HG02870 (cell line): ENCODE results near the gene MIEN1.
"Not testable (repeated sequence)": the region's sequence is repeated elsewhere in the genome, so short reads cannot be mapped to it uniquely, and the experiment has no call there.

Experiments used
- ATAC-seq: cut with Tn5 transposase; IDR thresholded peaks from one replicate; pipeline ENCODE4 v1.9.1; 2021; ENCODE audit warnings: mild to moderate bottlenecking, moderate library complexity; ENCODE audit not compliant: unreplicated experiment

MIEN1 gene

DNA sequence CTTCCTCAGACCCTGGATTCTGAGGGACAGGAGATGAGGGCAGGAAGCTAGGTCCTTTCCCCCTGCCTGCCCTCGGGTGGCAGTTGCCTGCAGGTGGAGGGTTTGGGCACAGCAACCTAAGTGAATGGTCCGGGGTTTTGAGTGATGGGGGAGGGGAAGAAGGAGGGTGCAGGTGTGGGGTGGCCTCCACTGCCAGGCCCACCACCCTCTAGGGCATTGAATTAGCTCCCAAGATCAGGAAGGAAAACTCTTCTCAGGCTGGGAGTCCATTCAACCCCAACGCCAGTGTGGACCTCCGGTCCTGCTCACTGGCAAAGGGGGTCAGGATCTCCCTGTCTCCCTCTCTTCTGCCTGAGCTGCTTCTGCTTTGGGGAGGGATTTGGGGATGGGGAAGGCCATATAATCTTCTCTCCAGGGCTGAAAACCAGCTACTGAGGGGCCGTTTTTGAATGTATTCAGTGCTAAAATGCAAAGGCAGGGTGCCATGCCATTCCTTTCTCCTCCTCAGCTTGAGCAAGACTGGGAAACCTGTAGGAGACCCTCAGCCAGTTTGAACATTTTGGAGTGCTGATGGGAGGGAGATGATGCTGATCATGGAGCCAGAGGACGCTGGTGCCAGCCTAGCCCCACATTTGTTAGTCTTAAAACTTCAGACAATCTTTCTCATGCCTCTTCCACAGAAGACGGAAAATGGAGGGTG is 26.2 kb upstream of the MIEN1 start:
- ATAC-seq, result no peak

DNA sequence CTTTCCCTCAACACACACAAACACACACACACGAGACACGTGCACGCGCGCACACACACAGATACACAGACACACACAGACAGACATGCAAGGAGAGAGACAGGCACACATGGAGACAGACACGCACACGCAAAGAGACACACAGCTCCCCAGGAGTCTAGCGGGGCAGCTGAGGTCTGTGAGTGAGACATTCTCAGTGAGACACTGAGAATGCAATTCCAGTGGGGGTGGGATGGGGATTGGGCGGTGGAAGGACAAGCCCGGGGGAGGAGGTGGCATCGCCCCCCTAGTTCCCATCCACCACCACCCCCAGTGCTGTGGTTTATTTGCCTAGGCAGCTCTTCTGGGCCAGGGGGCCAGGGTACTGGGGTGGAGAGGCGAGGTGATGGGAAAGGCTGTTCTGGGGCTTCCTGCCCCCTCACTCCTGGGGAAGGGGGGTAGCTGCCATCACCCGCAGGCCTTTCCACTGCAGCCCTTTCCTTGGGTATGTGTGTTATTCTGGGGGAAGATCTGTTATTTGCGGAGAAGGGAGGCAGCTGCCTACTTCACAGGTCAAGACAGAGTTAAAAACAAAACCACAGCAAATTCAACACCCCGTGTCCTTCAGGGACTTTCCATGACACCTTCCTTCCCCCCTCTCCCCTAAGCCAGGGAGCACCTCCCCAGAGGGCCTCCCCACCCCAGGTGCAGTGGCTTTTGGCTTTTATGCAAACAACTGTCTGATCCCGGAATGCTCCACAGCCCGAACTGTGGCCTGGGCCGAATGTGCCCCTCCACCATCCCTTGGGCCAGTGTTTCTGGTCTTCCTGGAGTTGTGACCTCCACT is 25.4 kb upstream of the MIEN1 start:
- peak; percentile 25 for ATAC-seq

DNA sequence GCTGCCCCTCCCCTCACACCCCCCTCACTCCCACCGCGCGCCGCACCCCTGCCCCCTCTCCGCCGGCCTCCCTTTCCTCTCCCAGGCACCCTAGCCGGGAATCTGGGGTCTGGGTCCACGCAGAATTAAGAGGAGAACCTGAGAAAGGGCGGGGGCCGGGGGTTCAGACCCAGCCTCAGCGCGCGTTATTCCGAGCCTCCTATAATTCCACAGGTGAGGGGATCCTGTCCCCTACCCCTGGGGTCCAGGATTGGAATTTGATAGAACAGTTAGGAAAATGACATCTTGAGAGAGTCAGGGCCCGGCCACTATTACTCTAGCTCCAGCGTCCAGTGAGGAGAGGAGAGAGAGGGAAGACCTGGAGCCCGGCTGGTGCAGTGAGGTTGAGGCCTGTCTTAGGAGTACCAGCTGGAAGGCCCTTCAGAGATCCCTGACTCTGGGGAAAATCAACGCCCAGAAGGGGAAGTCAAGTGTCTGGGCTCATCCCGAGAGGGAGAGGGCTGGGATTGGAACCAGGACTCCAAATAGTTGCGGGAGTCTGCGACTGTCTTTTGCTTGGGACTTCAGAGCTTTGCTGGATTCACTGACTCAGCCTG is 24.7 kb upstream of the MIEN1 start:
- no peak for ATAC-seq

DNA sequence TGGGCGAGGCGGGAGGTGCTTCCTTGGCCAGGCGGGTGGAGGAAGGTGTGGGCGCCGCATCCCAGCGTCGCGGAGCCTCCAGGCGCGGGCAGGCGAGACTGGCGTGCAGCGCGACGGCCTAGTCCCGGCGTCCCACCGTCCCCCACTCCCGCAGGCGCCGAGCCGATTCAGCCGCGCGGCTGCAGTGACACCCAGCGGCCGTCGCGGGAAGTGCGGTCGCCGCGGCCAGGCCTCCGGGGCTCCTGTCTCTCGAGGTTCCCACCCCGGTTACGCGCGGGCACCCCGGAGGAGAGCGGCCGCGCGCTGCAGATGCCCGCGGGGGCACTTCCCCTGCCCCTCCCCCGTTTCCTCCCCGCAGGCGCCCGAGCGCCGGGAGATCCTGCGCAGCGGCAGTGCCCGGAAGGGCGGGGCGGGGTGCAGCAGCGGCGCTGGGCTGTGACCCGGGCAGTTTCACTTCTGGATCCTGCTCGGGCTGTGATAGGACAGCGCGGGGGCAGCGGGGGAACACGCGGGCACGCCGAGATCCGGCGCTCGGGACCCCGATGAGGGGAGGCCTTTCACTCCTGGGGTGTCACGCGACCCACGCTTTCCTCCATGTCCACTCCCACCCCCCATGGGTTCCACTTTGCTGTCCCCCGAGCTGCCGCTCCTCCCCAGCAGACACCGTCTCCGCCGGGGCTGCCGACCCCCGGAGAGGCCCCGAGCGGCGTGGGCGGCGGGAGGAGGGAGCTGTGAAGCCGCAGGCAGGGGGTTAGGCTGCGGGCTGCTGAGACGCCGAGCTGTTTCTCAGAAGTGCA is 24.0 kb upstream of the MIEN1 start:
- ATAC-seq, result peak; percentile 49

DNA sequence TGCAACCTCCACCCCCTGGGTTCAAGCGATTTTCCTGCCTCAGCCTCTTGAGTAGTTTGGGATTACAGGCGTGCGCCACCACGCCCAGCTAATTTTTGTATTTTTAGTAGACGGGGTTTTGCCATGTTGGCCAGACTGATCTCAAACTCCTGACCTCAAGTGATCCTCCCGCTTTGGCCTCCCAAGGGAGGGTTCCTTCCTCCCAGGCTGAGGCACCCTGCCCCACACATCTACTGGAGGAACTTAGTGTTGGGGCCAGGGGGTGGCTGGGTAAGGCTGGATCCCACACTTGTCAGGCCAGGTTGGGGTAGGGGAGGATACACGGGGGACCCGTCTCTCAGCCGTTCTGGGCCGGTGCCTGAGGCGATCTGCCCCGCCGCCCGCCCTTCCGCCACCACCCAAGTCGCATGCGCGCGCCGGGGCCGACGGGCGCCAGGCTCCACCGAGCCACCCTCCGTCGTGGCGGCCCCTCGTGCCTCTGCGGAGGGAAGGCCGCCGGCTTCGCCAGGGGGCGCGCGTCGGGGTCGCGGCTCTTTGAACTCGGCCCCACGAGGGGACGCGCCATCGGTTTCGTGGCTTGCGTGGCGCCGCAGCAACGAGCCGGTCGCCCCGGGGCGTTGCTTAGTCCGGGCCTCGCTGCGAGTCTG is 23.3 kb upstream of the MIEN1 start:
- peak; percentile 7 for ATAC-seq

DNA sequence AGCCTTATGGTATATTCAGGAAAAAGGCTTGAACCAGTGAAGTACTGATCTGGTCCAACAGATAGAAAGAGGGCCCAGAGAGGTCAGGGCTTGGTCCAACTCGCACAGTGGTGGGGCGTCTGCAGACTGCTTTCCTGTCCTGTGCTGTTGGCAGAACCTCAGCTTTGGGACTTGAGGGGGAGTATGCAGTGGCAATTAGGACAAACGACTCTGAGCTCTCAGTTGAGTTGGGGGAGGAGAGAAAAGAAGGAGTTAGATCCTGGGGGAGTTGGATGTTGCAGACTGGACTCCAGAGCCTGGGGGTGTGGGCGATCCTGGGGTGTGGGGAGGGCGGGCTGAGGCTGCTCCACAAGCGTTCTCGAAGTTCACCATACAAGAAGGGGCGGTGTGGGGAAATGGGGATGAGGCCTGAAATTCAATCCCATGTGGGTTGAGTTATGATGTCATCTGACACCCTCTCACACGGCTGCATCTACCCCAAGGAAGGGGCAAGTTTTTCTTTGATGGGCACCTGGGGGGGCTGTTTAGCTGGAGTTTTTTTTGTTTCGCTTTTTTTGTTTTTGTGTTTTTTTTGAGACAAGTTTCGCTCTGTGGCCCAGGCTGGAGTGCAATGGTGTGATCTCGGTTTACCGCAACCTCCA is 22.0 kb upstream of the MIEN1 start:
- ATAC-seq, result no peak

DNA sequence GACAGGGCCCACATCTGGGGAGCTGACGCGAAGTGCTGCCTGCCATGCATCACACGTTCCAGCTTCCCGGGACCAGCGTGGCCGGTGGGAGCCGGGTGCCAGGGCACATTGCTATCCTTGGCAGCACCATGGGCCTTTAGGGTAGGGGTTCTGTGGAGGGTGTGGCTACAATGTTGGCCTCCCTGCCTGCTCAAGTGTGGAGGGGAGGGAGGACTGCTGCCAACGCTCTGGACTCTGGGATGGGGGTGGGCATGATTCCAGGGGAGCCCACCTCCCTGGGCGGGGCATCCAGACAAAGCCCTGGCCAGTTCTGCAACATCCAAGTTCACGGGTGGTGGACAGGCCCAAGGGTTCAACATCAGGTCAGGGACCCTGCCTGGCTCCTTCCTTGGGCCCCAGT is 21.3 kb upstream of the MIEN1 start:
- no peak for ATAC-seq

DNA sequence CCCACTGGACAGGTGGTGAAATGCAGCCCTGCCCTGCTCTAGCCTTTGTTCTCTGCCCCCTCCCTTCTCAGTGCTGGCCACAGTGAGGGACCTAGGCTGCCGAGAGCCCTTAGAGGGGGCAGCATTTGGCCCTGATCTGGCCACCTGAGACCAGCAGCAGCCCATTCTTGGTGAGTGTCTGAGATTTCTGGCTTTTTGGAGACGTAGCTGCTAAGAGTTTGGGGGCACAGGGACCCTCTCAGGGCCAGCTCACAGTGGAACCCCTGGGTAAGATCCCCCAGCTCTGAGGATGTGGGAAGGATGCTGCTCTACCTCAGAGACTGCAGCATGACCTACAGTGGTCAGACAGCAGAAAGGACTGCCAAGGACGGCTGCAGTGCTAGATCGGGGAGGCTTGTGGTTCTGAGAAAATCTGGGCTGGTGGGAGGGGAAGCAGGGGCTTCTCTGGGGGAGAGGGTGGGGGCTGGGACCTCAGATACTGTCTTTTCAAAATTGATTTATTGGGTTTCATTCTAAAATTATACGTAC is 20.7 kb upstream of the MIEN1 start:
- no peak for ATAC-seq

DNA sequence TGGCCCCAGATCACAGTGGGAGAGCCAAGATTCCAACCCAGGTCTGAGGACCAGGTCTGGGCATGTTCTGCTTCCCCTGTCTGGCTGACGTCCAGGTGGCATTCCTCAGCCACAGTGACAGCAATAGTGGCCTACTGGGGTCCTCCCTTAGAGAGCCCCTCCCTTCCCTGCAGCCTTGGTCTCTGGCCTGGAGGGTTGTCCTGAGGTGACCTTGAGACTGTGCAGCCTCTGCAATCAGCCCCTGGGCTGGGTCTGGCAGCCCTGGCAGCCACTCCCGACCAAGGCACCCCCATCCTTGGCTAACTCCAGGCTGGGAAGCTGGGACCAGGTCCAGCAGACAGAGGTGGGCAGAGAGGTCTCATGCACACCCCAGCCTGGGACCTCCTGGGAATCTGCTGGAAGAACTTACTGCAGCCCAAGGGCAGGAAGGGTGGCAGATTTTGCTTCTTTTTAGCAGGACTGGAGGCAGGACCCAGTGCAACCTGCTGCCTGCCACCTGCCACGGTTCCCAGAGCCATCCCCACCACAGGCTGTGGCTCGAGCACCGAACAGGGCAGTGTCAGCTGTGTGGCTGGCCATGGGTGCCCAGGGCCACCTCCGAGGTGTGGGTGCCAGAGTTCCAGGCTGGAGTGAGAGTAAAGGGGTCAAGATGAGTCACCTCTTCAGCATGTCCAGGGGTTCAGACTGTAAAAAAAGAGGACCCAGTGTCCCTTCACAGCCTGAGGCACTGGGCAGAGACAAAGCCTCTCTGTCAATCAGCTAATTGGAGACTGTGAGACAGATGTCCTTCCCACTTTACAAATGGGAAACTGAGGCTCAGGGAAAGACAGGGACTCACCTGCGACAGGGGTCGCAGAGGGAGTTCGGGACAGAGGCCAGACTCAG is 20.0 kb upstream of the MIEN1 start:
- no peak for ATAC-seq

DNA sequence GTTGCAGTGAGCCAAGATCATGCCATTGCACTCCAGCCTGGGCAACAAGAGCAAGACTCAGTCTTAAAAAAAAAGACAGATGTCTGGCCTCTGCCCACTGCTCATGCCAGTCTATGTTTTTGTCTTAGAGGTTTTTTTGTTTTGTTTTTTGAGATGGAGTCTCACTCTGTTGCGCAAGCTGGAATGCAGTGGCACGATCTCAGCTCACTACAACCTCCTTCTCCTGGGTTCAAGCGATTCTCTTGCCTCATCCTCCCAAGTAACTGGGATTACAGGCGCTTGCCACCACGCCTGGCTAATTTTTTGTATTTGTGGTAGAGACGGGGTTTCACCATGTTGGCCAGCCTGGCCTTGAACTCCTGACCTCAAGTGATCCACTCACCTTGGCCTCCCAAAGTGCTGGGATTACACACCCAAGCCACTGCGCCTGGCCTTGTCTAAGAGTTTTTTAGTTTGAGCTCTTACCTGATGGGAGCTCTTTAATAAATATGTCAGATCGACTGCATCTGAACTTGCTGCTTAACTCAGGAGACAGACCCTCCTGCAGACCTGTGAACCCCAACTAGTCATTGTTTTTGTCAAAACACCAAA is 18.2 kb upstream of the MIEN1 start:
- ATAC-seq, result not testable (repeated sequence)

DNA sequence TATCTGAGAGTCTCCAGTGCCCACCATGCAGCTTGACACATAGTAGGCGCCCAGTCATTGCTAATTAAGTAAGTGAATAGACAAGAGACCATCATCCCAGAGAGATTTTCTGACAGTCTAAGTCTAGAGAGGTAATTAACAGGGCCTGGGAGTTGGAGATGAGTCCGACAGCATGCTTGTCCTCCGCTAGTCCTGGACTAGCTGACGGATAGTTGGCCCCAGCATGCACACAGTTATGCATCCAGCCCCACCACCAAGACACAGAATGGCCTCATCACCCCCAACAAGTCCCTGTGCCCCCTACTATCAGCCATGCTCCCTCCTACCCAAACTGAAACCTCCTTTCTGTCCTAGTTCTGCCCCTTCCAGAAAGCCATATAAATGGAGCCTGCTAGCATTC is 17.4 kb upstream of the MIEN1 start:
- ATAC-seq, result no peak

DNA sequence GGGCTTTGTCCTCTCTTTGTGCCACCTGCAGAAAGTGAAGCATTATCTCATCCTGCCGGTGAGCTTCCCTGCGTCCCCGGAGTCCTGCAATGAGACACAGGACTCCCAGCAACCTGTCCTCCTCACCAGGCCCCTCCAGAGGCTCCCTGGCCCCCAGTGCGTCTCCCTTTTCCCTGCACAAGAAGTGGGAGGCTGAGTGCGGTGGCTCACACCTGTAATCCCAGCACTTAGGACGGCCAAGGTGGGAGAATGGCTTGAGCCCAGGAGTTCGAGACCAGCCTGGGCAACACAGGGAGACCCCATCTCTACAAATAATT is 15.8 kb upstream of the MIEN1 start:
- ATAC-seq, result no peak

DNA sequence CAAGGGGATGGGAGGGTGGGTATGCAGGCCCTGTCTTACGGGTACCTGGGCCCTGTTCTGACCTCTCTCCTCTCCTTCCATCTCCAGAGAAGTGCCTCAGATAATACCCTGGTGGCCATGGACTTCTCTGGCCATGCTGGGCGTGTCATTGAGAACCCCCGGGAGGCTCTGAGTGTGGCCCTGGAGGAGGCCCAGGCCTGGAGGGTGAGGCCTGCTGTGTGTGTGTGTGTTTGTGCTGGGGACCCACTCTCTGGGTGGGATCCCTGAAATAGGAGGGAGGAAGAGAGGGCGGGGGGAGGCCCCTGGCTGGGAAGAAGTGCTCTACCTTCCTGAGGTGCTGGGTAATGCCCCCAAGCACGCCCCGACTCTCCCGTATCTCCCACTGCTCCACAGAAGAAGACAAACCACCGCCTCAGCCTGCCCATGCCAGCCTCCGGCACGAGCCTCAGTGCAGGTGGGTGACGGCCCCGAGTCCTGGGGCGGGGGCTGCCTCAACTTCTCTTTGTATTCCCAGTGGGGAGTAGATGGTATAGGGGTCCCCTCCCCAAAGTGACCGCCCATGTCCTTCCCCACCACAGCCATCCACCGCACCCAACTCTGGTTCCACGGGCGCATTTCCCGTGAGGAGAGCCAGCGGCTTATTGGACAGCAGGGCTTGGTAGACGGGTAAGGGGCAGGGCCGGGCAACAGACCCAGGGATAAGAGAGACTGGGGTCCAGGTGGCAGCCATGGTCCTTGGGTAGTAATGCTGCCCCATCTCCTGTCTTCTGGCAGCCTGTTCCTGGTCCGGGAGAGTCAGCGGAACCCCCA is 15.2 kb upstream of the MIEN1 start:
- ATAC-seq, result no peak

DNA sequence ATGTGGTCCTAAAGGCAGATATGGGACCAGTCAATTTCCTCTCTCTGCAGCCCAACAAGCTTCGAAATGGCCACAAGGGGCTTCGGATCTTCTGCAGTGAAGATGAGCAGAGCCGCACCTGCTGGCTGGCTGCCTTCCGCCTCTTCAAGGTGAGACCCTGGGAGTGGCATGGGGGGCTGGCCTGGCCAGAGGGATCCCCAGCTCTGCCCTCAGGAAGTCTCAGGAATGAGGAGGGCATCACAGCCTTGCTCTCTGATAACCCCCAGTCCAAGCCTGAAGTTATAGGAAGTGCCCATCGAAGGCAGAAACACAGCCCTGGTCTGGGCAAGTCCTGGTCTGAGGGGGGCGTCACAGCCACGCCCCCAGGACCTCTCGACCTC is 14.5 kb upstream of the MIEN1 start:
- ATAC-seq, result no peak

DNA sequence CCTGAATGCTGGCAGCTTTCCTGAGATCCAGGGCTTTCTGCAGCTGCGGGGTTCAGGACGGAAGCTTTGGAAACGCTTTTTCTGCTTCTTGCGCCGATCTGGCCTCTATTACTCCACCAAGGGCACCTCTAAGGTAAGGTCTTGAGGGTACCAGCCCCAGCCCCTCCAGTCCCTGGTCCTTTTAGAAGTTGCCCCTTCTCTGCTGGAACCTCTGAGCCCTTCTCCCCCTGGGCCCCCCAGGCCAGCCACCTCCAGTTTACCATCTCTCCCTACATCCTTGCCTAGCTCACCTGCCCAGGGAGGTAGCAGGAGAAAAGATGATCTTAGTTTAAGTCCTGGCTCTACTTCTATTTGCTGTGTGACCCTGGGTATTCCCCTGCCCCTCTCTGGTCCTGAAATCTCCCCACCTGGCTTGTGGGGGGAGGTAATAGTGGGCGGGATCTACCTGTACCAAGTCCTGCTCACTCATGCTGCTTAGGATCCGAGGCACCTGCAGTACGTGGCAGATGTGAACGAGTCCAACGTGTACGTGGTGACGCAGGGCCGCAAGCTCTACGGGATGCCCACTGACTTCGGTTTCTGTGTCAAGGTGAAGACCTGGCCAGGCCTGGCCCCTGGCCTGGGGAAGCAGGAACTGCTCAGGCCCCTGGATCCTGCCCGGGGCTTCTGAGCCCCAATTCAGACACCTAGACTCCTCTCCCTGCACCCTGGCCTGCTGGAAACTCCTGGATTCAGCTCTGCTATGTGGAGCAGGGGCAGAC is 13.9 kb upstream of the MIEN1 start:
- ATAC-seq, result no peak

DNA sequence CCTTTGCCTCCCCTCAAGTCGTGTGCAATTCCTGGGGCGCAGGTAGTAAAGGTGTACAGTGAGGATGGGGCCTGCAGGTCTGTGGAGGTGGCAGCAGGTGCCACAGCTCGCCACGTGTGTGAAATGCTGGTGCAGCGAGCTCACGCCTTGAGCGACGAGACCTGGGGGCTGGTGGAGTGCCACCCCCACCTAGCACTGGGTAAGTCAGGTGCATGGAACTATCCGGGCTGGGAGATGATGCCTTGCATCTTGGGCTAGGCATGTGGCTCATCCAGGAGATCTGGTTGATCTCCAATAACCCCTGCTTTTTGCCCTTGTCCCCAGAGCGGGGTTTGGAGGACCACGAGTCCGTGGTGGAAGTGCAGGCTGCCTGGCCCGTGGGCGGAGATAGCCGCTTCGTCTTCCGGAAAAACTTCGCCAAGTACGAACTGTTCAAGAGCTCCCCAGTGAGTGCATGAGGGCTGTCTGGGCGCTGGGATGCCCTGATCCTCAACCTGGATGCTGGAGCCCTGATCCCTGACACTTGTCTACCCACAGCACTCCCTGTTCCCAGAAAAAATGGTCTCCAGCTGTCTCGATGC is 12.6 kb upstream of the MIEN1 start:
- no peak for ATAC-seq
